ENCODE measurements around the gene B3GNT7. TPM values are rescaled to one million over a fixed set of nuclear protein-coding genes. Genes with fewer than 3 reads are reported as not detected.

Gene B3GNT7
- total RNA-seq, 2 experiments from 2014 or later: 7.8 to 8.7 TPM

DNA sequence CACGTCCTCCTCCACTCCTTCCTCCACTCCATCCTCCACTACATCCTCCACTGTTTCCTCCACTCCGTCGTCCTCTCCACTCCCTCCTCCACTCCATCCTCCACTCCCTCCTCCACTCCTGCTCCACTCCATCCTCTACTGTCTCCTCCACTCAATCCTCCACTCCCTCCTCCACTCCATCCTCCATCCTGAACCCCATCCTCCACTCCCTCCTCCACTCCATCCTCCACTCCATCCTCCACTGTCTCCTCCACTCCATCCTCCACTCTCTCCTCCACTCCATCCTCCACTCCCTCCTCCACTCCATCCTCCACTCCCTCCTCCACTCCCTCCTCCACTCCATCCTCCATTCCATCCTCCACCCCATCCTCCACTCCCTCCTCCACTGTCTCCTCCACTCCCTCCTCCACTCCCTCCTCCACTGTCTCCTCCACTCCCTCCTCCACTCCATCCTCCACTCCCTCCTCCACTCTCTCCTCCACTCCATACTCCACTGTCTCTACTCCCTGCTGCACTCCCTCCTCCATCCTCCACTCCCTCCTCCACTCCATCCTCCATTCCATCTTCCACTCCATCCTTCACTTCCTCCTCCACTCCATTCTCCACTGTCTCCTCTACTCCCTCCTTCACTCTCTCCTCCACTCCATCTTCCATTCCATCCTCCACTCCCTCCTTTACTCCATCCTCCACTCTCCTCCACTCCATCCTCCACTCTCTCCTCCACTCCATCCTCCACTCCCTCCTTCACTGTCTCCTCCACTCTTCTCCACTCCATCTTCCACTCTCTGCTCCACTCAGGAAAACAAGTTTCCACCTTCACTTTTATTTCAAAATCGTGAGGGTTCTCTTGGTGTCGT is 14.3 kb upstream of the B3GNT7 start:
- Histone ChIP-seq H3K36me3 (ENCODE audit: insufficient read depth, low read length) (no peaks in the 10 kb centered on the region), H3K9me2 (ENCODE audit: insufficient read depth, low read length) (no peaks in the 10 kb centered on the region), H3K4me2 (ENCODE audit: low read length) (no peak overlapping the region), H3K4me1 (ENCODE audit: insufficient read depth, low read length, poor library complexity, severe bottlenecking) (no peaks in the 10 kb centered on the region), H4K20me1 (ENCODE audit: insufficient read depth, low read length) (no peaks in the 10 kb centered on the region), H3K27ac (ENCODE audit: low read depth, low read length, poor library complexity, severe bottlenecking) (no peak overlapping the region), H3K4me3 (ENCODE audit: low read depth, low read length, poor library complexity, severe bottlenecking) (no peak overlapping the region), H2AFZ (ENCODE audit: low read length) (no peak overlapping the region), H3K79me2 (ENCODE audit: insufficient read depth, low read depth, low read length) (no peaks in the 10 kb centered on the region), H3K9me3 (ENCODE audit: low read length) (peaks cover 8% of the 10 kb centered on the region; the same call in 1 of the 2 replicates)
- ChIA-PET POLR2A (no interaction called here), CTCF (ENCODE audit: unreplicated experiment) (no interaction called here)
- TF ChIP-seq, protein P1, sequence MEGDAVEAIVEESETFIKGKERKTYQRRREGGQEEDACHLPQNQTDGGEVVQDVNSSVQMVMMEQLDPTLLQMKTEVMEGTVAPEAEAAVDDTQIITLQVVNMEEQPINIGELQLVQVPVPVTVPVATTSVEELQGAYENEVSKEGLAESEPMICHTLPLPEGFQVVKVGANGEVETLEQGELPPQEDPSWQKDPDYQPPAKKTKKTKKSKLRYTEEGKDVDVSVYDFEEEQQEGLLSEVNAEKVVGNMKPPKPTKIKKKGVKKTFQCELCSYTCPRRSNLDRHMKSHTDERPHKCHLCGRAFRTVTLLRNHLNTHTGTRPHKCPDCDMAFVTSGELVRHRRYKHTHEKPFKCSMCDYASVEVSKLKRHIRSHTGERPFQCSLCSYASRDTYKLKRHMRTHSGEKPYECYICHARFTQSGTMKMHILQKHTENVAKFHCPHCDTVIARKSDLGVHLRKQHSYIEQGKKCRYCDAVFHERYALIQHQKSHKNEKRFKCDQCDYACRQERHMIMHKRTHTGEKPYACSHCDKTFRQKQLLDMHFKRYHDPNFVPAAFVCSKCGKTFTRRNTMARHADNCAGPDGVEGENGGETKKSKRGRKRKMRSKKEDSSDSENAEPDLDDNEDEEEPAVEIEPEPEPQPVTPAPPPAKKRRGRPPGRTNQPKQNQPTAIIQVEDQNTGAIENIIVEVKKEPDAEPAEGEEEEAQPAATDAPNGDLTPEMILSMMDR (conservative IDR thresholded peaks at IDR 0.05; ENCODE audit: low read length): no peak
- TF ChIP-seq EZH2phosphoT487 (IDR thresholded peaks at IDR 0.05; ENCODE audit: borderline replicate concordance, low read depth, low read length): no peak
- intact Hi-C loops (cut with micrococcal nuclease; ENCODE audit: unreplicated experiment): no loop called here
- no peak for DNase-seq (ENCODE audit: low spot score)
- BruUV-seq (replicated peaks): no TSS peak

DNA sequence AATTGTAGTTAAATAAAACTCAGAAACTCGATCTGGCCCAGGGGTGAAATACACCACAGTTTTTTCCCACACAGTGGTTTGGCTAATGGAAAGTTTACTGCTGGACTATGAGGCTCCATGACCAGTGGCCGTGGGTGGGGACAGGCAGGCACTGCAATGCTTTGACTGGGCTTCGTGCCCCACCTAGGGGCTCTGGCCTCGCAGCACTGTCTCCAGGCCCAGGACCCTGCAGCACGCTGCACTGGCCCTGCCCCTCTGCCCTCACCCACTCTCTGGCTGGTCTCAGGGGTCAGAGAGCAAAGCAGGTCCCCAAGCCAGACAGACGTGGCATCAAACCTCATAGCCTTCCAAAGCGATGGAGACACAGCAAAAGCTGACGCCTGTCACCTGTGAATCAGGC is 13.4 kb upstream of the B3GNT7 start:
- H2AFZ ChIP-seq (ENCODE audit: low read length): no peak overlapping the region
- ChIA-PET POLR2A (no interaction called here), CTCF (ENCODE audit: unreplicated experiment) (no interaction called here)
- H3K36me3 ChIP-seq (ENCODE audit: insufficient read depth, low read length): no peaks in the 10 kb centered on the region
- no peak overlapping the region for H3K4me3 ChIP-seq (ENCODE audit: low read depth, low read length, poor library complexity, severe bottlenecking)
- H3K4me1 ChIP-seq (ENCODE audit: insufficient read depth, low read length, poor library complexity, severe bottlenecking): no peaks in the 10 kb centered on the region
- TF ChIP-seq, protein P1 (conservative IDR thresholded peaks at IDR 0.05; ENCODE audit: low read length): no peak
- TF ChIP-seq EZH2phosphoT487 (IDR thresholded peaks at IDR 0.05; ENCODE audit: borderline replicate concordance, low read depth, low read length): no peak
- H3K4me2 ChIP-seq (ENCODE audit: low read length): no peak overlapping the region
- no peaks in the 10 kb centered on the region for H3K79me2 ChIP-seq (ENCODE audit: insufficient read depth, low read depth, low read length)
- no TSS peak for BruUV-seq (replicated peaks)
- H3K9me2 ChIP-seq (ENCODE audit: insufficient read depth, low read length): no peaks in the 10 kb centered on the region
- H4K20me1 ChIP-seq (ENCODE audit: insufficient read depth, low read length): no peaks in the 10 kb centered on the region
- H3K9me3 ChIP-seq (ENCODE audit: low read length): peaks cover 8% of the 10 kb centered on the region; the same call in 1 of the 2 replicates
- intact Hi-C loops (cut with micrococcal nuclease; ENCODE audit: unreplicated experiment): no loop called here
- DNase-seq (ENCODE audit: low spot score): no peak
- no peak overlapping the region for H3K27ac ChIP-seq (ENCODE audit: low read depth, low read length, poor library complexity, severe bottlenecking)

DNA sequence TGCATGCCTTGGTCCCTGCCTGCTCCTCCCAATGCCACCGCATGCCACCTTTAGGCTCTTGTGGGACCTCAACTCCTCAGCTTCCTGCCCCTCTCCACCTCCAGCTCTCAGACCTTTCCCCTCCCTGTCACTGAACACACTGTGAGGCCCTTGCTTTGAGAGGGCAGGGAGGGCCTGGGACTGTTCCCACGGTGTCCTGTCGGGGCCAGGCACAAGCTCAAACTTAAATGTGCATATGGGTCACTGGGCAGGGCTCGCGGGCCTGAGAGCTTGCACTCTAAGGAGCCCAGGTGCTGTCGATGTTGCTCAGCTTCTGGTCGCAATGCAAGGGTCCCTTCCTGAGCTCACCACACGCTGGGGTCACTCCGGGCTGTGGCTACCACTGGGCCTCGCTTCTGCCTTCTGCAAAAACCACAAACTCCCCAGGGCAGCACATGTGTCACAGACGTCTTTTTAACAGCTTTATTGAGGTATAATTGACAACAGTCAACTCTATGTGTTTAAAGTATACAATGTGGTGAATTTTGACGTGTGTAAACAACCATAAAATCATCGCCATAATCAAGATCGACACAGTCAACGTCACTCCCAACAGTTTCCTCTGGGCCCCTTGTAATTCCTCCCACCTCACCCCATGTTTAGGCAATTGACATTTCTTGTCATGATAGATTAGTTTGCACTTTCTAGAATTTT is 11.9 kb upstream of the B3GNT7 start:
- no peaks in the 10 kb centered on the region for H3K4me1 ChIP-seq (ENCODE audit: insufficient read depth, low read length, poor library complexity, severe bottlenecking)
- no peaks in the 10 kb centered on the region for H3K36me3 ChIP-seq (ENCODE audit: insufficient read depth, low read length)
- H3K9me3 ChIP-seq (ENCODE audit: low read length): peaks cover 8% of the 10 kb centered on the region; the same call in 1 of the 2 replicates
- H3K79me2 ChIP-seq (ENCODE audit: insufficient read depth, low read depth, low read length): no peaks in the 10 kb centered on the region
- ChIA-PET POLR2A (no interaction called here), CTCF (ENCODE audit: unreplicated experiment) (no interaction called here)
- no peaks in the 10 kb centered on the region for H3K9me2 ChIP-seq (ENCODE audit: insufficient read depth, low read length)
- H3K4me3 ChIP-seq (ENCODE audit: low read depth, low read length, poor library complexity, severe bottlenecking): no peak overlapping the region
- no peak for DNase-seq (ENCODE audit: low spot score)
- no TSS peak for BruUV-seq (replicated peaks)
- intact Hi-C loops (cut with micrococcal nuclease; ENCODE audit: unreplicated experiment): no loop called here
- no peak overlapping the region for H3K27ac ChIP-seq (ENCODE audit: low read depth, low read length, poor library complexity, severe bottlenecking)
- TF ChIP-seq, protein P1 (conservative IDR thresholded peaks at IDR 0.05; ENCODE audit: low read length): no peak
- no peak for TF ChIP-seq EZH2phosphoT487 (IDR thresholded peaks at IDR 0.05; ENCODE audit: borderline replicate concordance, low read depth, low read length)
- H2AFZ ChIP-seq (ENCODE audit: low read length): no peak overlapping the region
- no peak overlapping the region for H3K4me2 ChIP-seq (ENCODE audit: low read length)
- no peaks in the 10 kb centered on the region for H4K20me1 ChIP-seq (ENCODE audit: insufficient read depth, low read length)
